Measurements from ENCODE around the gene SAMMSON.

The SAMMSON gene

GRCh38 chr3:69986419-69986818 is 13.1 kb upstream of the SAMMSON start:
- TF ChIP-seq CTCF (IDR thresholded peaks at IDR 0.05; ENCODE audit: low read depth, low read length) = no peak
- no peaks in the 10 kb centered on the region for H3K9me3 ChIP-seq (ENCODE audit: severe bottlenecking)
- H3K27ac ChIP-seq = no peak overlapping the region
- no peaks in the 10 kb centered on the region for H3K36me3 ChIP-seq
- no peaks in the 10 kb centered on the region for H3K27me3 ChIP-seq (ENCODE audit: insufficient read depth, low read depth, severe bottlenecking)
- H3K4me3 ChIP-seq (ENCODE audit: low read depth, low read length) = no peak overlapping the region
- no peak for DNase-seq

DNA sequence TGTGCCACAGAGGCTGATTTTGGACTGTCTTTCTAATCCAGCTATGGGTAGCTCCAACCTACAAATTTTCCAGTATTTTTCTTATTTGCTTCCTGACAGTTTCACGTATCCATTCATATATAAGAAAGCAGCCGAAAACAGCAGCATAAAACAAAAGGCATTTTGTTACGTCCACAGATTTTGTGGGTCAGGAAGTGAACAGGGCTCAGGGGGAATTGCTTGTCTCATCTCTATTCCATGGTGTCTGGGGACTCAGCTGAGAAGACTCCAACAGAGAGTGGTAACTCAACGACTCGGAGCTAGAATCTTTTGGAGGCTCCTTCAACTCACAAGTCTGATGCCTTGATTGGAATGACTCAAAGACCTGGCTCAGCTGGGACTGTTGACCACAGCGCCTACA is 11.7 kb upstream of the SAMMSON start:
- DNase-seq = no peak
- Histone ChIP-seq H3K27me3 (ENCODE audit: insufficient read depth, low read depth, severe bottlenecking) (no peaks in the 10 kb centered on the region), H3K36me3 (no peaks in the 10 kb centered on the region), H3K27ac (no peak overlapping the region), H3K9me3 (ENCODE audit: severe bottlenecking) (no peaks in the 10 kb centered on the region), H3K4me3 (ENCODE audit: low read depth, low read length) (no peak overlapping the region)
- no peak for TF ChIP-seq CTCF (IDR thresholded peaks at IDR 0.05; ENCODE audit: low read depth, low read length)

- Histone ChIP-seq H3K4me3 (ENCODE audit: low read depth, low read length) (no peak overlapping the region), H3K27ac (no peak overlapping the region), H3K27me3 (ENCODE audit: insufficient read depth, low read depth, severe bottlenecking) (no peaks in the 10 kb centered on the region), H3K36me3 (no peaks in the 10 kb centered on the region), H3K9me3 (ENCODE audit: severe bottlenecking) (no peaks in the 10 kb centered on the region)
- TF ChIP-seq CTCF (IDR thresholded peaks at IDR 0.05; ENCODE audit: low read depth, low read length) = no peak
- DNase-seq = no peak
Observed at GRCh38 chr3:69993757-69994156, 5.8 kb upstream of the SAMMSON start.

DNA sequence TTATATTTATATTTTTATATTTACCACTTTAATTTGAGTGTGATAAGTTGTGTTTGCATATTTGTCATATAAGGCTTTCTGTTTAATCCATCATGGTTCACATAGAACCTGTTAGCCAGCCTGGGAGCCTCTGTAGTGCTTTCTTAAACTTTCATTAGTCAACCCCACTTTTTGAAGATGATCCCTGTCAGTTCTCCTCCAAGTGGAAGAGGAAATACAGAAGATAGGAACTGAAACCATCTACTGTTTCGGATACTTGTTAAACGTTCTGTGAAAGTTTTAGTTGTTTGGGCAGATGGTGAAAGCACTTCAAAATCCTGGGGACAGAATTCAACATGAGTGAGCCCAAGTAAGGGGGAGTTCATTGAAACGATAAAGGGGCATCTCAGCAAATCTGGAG is 4.6 kb upstream of the SAMMSON start:
- no peak for TF ChIP-seq CTCF (IDR thresholded peaks at IDR 0.05; ENCODE audit: low read depth, low read length)

DNA sequence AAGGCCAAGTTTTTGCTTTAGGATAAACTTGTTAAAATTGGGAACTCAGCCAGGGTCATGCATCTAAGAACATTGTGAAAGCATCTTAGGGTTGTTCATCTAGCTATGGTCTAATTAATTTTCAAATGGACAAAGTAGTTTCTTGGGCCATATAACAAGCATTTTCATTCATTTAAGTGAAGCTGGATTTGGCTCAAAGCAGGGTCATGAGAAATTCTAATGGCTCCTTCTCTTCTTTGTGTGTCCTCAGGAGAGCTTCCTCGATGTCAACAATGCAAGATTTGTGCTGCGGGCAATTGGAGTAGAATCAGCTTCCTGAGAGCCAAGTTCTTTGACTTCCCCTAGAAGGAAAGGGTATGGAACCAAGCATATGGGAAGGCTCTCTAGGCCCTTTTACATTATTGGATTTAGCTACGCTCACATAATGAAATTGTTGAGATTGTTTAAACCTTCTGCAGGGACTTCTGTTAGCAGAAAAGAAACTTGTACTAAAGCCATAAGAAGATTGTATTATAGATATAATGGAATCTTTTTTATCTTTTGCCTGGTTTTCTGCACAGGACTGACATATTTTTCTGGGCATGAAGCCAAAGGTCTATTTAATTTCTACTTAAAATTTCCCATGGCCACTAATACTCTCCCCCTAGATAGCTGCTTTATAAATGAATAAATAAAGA is 1.8 kb upstream of the SAMMSON start:
- TF ChIP-seq CTCF (IDR thresholded peaks at IDR 0.05; ENCODE audit: low read depth, low read length) = no peak
- DNase-seq = no peak
- Histone ChIP-seq H3K36me3 (no peaks in the 10 kb centered on the region), H3K9me3 (ENCODE audit: severe bottlenecking) (no peaks in the 10 kb centered on the region), H3K4me3 (ENCODE audit: low read depth, low read length) (no peak overlapping the region), H3K27ac (no peak overlapping the region), H3K27me3 (ENCODE audit: insufficient read depth, low read depth, severe bottlenecking) (no peaks in the 10 kb centered on the region)

More for the DNA sequence above, 4.6 kb upstream of the SAMMSON start:
- H3K27ac ChIP-seq = no peak overlapping the region
- no peaks in the 10 kb centered on the region for H3K36me3 ChIP-seq
- no peaks in the 10 kb centered on the region for H3K9me3 ChIP-seq (ENCODE audit: severe bottlenecking)
- no peak for DNase-seq
- no peak overlapping the region for H3K4me3 ChIP-seq (ENCODE audit: low read depth, low read length)
- no peaks in the 10 kb centered on the region for H3K27me3 ChIP-seq (ENCODE audit: insufficient read depth, low read depth, severe bottlenecking)

DNA sequence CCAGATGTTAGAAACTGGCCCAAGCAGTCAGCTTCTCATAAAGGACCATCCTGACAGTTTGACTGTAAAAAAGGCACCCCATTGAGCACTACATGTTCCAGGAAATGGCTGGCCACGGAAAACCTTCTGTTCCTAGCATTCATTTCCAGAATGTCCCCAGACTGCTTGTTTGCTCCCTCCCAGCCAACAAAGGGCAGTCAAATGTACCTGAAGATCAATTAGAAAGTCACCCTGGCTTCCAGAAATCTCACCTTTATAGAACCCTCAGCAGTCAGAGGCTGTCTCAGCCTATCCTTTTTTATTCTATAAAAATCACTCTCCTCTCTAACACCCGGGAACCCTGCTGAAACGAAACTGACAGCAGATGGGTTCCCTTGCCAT is 784 bp upstream of the SAMMSON start:
- no peaks in the 10 kb centered on the region for H3K36me3 ChIP-seq
- H3K27ac ChIP-seq = no peak overlapping the region
- H3K9me3 ChIP-seq (ENCODE audit: severe bottlenecking) = no peaks in the 10 kb centered on the region
- no peak for TF ChIP-seq CTCF (IDR thresholded peaks at IDR 0.05; ENCODE audit: low read depth, low read length)
- H3K27me3 ChIP-seq (ENCODE audit: insufficient read depth, low read depth, severe bottlenecking) = no peaks in the 10 kb centered on the region
- H3K4me3 ChIP-seq (ENCODE audit: low read depth, low read length) = no peak overlapping the region
- no peak for DNase-seq

Data from WERI-Rb-1 (cell line).